HG03025 (cell line): Measurements from ENCODE around the gene ABHD5.

Experiments
- ATAC-seq: cut with Tn5 transposase; IDR thresholded peaks from one replicate; pipeline ENCODE4 v1.9.1; 2021; ENCODE audit warnings: mild to moderate bottlenecking, moderate library complexity; ENCODE audit not compliant: unreplicated experiment, low FRiP score

The ABHD5 gene

GRCh38 chr3:43709022-43709421 lies 18.3 kb downstream of the ABHD5 start:
- no peak for ATAC-seq

- no peak for ATAC-seq
Observed at GRCh38 chr3:43710607-43711006, 19.9 kb downstream of the ABHD5 start.

- no peak for ATAC-seq
Observed at GRCh38 chr3:43718296-43718695, 27.6 kb downstream of the ABHD5 start.

GRCh38 chr3:43723121-43723734 lies 32.5 kb downstream of the ABHD5 start:
- ATAC-seq: no peak

GRCh38 chr3:43726521-43726920 lies 35.8 kb downstream of the ABHD5 start:
- ATAC-seq: no peak

GRCh38 chr3:43727930-43728329 lies 37.2 kb downstream of the ABHD5 start:
- no peak for ATAC-seq

- no peak for ATAC-seq
Observed at GRCh38 chr3:43728476-43728875, 37.7 kb downstream of the ABHD5 start.

- no peak for ATAC-seq
Observed at GRCh38 chr3:43728947-43729346, 38.2 kb downstream of the ABHD5 start.

GRCh38 chr3:43729707-43730414 lies 39.1 kb downstream of the ABHD5 start:
- ATAC-seq: no peak

- no peak for ATAC-seq
Observed at GRCh38 chr3:43732747-43733425, 42.1 kb downstream of the ABHD5 start.

GRCh38 chr3:43733459-43734384 lies 43.0 kb downstream of the ABHD5 start:
- no peak for ATAC-seq

- ATAC-seq: no peak
Observed at GRCh38 chr3:43734685-43735084, 43.9 kb downstream of the ABHD5 start.

GRCh38 chr3:43735618-43736017 lies 44.9 kb downstream of the ABHD5 start:
- no peak for ATAC-seq

GRCh38 chr3:43736558-43737440 lies 46.1 kb downstream of the ABHD5 start:
- no peak for ATAC-seq

GRCh38 chr3:43738305-43738704 lies 47.6 kb downstream of the ABHD5 start:
- ATAC-seq: no peak

- no peak for ATAC-seq
Observed at GRCh38 chr3:43742920-43743319, 52.2 kb downstream of the ABHD5 start.

- ATAC-seq: no peak
Observed at GRCh38 chr3:43747641-43748040, 56.9 kb downstream of the ABHD5 start.

GRCh38 chr3:43748179-43748578 lies 57.4 kb downstream of the ABHD5 start:
- no peak for ATAC-seq

- no peak for ATAC-seq
Observed at GRCh38 chr3:43748645-43749044, 57.9 kb downstream of the ABHD5 start.

- no peak for ATAC-seq
Observed at GRCh38 chr3:43752905-43753304, 62.2 kb downstream of the ABHD5 start.
